Fibroblast of lung (primary cell): Measurements from ENCODE around the gene ESPNL. TPM values are rescaled to one million over a fixed set of nuclear protein-coding genes. Genes with fewer than 3 reads are reported as not detected.

Experiments
- DNase-seq, 2 donors: peaks; one replicate each; pipeline versions ENCODE4 v3.0.0 to v3.0.0-alpha.2; 2010; ENCODE audit warnings: low read depth in 2 of 2
- H2AFZ ChIP-seq: 2 replicates; pipeline ENCODE4 v1.5.1; 2012; ENCODE audit warnings: low read length, control low read depth, inconsistent platforms
- H3K27ac ChIP-seq: 2 replicates; pipeline ENCODE4 v1.5.1; 2011; ENCODE audit warnings: low read length, control low read depth; ENCODE audit not compliant: insufficient read depth
- H3K27me3 ChIP-seq: 2 replicates; pipeline ENCODE4 v1.5.1; 2011; ENCODE audit warnings: mild to moderate bottlenecking, low read length; ENCODE audit not compliant: control insufficient read depth, insufficient read depth
- H3K36me3 ChIP-seq: 2 replicates; pipeline ENCODE4 v1.5.1; 2011; ENCODE audit warnings: low read length; ENCODE audit not compliant: control insufficient read depth, insufficient read depth
- H3K4me1 ChIP-seq: 2 replicates; pipeline ENCODE4 v1.5.1; 2011; ENCODE audit warnings: low read length; ENCODE audit not compliant: control insufficient read depth, insufficient read depth; ENCODE audit errors: extremely low read depth
- H3K4me2 ChIP-seq: 2 replicates; pipeline ENCODE4 v1.5.1; 2011; ENCODE audit warnings: low read length, control low read depth; ENCODE audit not compliant: insufficient read depth; ENCODE audit errors: extremely low read depth
- H3K4me3 ChIP-seq, 4 experiments: fragments of 200-600 bp in 1 of 4; sonication (generic) in 1 of 4; replicated peaks in 1 of 4; 2 replicates each; pipeline ENCODE4 v1.5.1; 2011 to 2016; ENCODE audit warnings: low read length in 4 of 4, low read depth in 3 of 4, mild to moderate bottlenecking in 3 of 4, control low read depth in 2 of 4, inconsistent platforms in 1 of 4, mixed read lengths in 1 of 4; ENCODE audit not compliant: insufficient read depth in 1 of 4; ENCODE audit errors: control extremely low read depth in 1 of 4
- H3K79me2 ChIP-seq: 2 replicates; pipeline ENCODE4 v1.5.1; 2012; ENCODE audit warnings: mild to moderate bottlenecking, low read length, inconsistent platforms; ENCODE audit not compliant: control insufficient read depth, insufficient read depth
- H3K9ac ChIP-seq: 2 replicates; pipeline ENCODE4 v1.5.1; 2011; ENCODE audit warnings: mild to moderate bottlenecking, low read length, control low read depth; ENCODE audit not compliant: insufficient read depth
- H3K9me3 ChIP-seq: 2 replicates; pipeline ENCODE4 v1.5.1; 2012; ENCODE audit warnings: low read depth, low read length; ENCODE audit not compliant: control insufficient read depth, insufficient read depth
- H4K20me1 ChIP-seq: 2 replicates; pipeline ENCODE4 v1.5.1; 2011; ENCODE audit warnings: low read length; ENCODE audit not compliant: control insufficient read depth, insufficient read depth; ENCODE audit errors: extremely low read depth
- EZH2 ChIP-seq: IDR thresholded peaks from 2 replicates; pipeline ENCODE4 v1.5.1; 2012; ENCODE audit warnings: low read length, control low read depth, mild to moderate bottlenecking; ENCODE audit errors: missing control alignments
- polyA plus RNA-seq, 2 donors: library from polyadenylated mRNA; depleted of rRNA in 1 of 2; stranded (reverse) in 1 of 2; unstranded in 1 of 2; fragments of >200 nt; gene quantifications; 2 replicates each; pipeline ENCODE4 v1.2.1, GENCODE V29; 2011 to 2012; ENCODE audit warnings: missing spikeins in 1 of 2
- total RNA-seq: library from RNA; depleted of rRNA; stranded (reverse); fragments of >200 nt; gene quantifications from 2 replicates; pipeline ENCODE4 v1.2.1, GENCODE V29; 2014
- TF ChIP-seq, protein P1 (sequence below), 2 donors: IDR thresholded peaks in 1 of 2; conservative IDR thresholded peaks in 1 of 2; 1 replicate in 1 of 2; 2 replicates in 1 of 2; pipeline ENCODE4 v1.5.1; 2011 to 2012; ENCODE audit warnings: low read length in 2 of 2, control low read depth in 1 of 2, inconsistent platforms in 1 of 2, low read depth in 1 of 2, mild to moderate bottlenecking in 1 of 2

The ESPNL gene
- total and polyA plus RNA-seq, 2 donors (not counting 1 experiment from before 2014, with no cell fraction given): 0.79 to 2.8 TPM

DNA sequence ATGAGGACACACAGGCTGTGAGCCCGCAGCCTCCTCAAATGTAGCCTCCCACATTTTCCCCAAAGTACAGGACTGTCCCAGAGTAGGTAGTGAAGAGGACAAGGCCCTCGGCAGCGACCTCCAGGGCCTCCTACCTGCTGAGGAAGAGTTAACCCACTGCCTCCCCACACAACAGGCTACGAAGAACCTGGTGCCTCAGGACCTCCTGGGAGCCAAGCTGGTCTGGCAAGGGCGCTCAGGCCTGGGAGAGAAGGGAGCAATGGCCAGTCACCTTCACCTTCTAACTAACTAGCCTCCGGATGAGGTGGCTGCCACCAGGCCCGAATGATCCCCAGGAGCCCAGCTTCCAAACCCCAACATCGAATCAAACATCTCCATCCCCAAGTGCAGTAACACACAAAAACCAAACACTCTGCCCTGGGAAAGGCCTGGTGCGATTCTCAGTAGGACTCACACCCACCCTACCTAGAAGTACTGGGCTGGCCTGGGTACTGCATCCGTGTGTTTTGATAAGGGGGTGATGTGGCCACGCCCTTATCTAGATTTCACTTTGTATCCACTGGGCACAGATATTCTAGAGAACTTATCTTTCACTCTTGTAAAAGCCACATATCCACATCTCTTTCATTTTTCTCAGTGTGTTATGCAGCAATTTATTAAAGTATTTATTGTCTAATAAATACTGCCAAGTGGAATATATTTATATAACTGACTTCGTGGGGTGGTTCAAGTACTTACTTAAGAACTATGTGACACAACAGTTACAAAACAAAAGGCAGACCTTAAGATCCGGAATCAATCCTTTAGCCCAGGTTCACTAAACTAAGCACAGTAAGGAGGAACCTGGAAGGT is 68.3 kb downstream of the ESPNL start:
- TF ChIP-seq EZH2: no peak
- TF ChIP-seq, protein P1, sequence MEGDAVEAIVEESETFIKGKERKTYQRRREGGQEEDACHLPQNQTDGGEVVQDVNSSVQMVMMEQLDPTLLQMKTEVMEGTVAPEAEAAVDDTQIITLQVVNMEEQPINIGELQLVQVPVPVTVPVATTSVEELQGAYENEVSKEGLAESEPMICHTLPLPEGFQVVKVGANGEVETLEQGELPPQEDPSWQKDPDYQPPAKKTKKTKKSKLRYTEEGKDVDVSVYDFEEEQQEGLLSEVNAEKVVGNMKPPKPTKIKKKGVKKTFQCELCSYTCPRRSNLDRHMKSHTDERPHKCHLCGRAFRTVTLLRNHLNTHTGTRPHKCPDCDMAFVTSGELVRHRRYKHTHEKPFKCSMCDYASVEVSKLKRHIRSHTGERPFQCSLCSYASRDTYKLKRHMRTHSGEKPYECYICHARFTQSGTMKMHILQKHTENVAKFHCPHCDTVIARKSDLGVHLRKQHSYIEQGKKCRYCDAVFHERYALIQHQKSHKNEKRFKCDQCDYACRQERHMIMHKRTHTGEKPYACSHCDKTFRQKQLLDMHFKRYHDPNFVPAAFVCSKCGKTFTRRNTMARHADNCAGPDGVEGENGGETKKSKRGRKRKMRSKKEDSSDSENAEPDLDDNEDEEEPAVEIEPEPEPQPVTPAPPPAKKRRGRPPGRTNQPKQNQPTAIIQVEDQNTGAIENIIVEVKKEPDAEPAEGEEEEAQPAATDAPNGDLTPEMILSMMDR (conservative IDR thresholded peaks at IDR 0.05 in 1 of 2, IDR thresholded peaks at IDR 0.05 in 1 of 2; ENCODE audit: low read depth in 1 of 2, low read length in 2 of 2): no peak
- Histone ChIP-seq H3K27me3 (no peaks in the 10 kb centered on the region), H3K4me1 (peaks cover 26% of the 10 kb centered on the region), H3K9me3 (no peaks in the 10 kb centered on the region), H4K20me1 (no peaks in the 10 kb centered on the region), H3K79me2 (no peaks in the 10 kb centered on the region), H3K4me2 (peak overlapping the region; percentile 18), H3K9ac (no peak overlapping the region), H3K4me3 (no peak overlapping the region), H3K36me3 (peaks cover 24% of the 10 kb centered on the region), H3K27ac (peak overlapping the region; percentile 92), H2AFZ (no peak overlapping the region)
- no peak for DNase-seq

DNA sequence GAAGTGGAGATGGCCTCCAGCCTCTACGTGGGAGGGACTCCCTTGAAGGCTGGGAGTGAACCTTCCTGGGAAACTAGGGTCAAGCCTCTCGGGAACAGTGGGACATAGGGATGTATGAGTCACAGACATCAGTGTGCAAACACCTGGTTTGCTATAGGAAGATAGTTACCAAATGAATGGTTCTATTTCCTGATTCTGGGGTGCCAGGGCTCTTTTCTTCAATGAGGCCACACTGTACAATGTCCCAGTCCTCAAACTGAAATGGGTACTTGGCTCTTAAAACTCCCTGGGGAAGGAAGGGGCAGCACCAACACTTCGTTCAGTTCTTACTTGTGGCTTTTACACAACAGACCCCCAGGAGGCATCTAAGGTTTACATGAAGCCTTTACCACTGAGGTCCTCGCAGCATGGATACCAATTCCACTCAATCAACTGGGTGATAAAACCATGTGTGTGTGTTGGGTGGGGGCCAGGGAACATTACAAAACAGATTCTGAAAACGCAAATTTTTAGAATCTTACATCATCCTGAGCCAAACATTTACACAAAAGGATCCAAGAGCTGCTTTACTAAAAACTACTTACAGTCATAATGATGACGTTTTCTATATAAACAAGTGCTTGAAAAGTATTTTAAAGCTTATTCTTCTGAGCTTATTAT is 69.0 kb downstream of the ESPNL start:
- Histone ChIP-seq H3K4me2 (peak overlapping the region; percentile 18), H3K4me3 (peak overlapping the region in 2 of 4 experiments; percentile 18 to 29), H3K79me2 (no peaks in the 10 kb centered on the region), H3K4me1 (peaks cover 26% of the 10 kb centered on the region), H3K27me3 (no peaks in the 10 kb centered on the region), H3K9ac (no peak overlapping the region), H3K27ac (peak overlapping the region; percentile 92), H3K36me3 (peaks cover 27% of the 10 kb centered on the region), H4K20me1 (no peaks in the 10 kb centered on the region), H2AFZ (no peak overlapping the region), H3K9me3 (no peaks in the 10 kb centered on the region)
- DNase-seq: peak; percentile 93 to 98
- TF ChIP-seq, protein P1 (conservative IDR thresholded peaks at IDR 0.05 in 1 of 2, IDR thresholded peaks at IDR 0.05 in 1 of 2; ENCODE audit: low read depth in 1 of 2, low read length in 2 of 2): no peak
- no peak for TF ChIP-seq EZH2

DNA sequence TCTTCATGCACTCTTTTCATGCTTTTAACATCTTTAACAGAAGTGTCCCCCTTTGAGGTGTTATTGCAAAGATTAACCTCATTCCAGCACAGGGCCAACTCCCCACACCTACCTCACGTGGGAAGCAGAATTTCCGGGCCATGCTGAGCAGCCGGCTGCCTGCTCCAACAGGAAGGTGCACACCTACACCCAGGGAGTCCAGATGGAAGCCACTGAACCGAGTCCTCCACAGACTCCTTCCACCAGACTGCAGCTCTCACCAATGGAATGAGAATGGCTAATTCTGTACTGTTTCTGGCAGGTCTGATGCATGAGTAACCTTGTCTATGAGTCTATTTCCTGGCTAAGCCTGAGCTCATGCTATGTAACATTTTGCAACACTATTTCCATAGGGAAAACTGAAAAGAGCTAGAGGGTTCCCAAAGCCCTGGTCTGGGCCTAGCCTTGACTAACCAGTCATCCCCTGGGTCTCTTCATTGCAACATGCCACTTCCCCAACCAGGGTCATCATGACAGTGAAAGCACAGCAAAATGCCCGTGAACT is 69.6 kb downstream of the ESPNL start:
- no peaks in the 10 kb centered on the region for H4K20me1 ChIP-seq
- peak overlapping the region in 2 of 4 experiments; percentile 18 to 29 for H3K4me3 ChIP-seq
- DNase-seq: peak; percentile 97 to 98
- H3K4me2 ChIP-seq: peak overlapping the region; percentile 73
- peaks cover 26% of the 10 kb centered on the region for H3K4me1 ChIP-seq
- TF ChIP-seq, protein P1 (conservative IDR thresholded peaks at IDR 0.05 in 1 of 2, IDR thresholded peaks at IDR 0.05 in 1 of 2; ENCODE audit: low read depth in 1 of 2, low read length in 2 of 2): no peak
- TF ChIP-seq EZH2: no peak
- no peaks in the 10 kb centered on the region for H3K9me3 ChIP-seq
- no peak overlapping the region for H2AFZ ChIP-seq
- H3K27me3 ChIP-seq: no peaks in the 10 kb centered on the region
- H3K79me2 ChIP-seq: no peaks in the 10 kb centered on the region
- H3K9ac ChIP-seq: peak overlapping the region; percentile 62
- H3K36me3 ChIP-seq: peaks cover 27% of the 10 kb centered on the region
- peak overlapping the region; percentile 92 for H3K27ac ChIP-seq
